ENCODE results near the gene SDHAF3. TPM values are rescaled to one million over a fixed set of nuclear protein-coding genes. Genes with fewer than 3 reads are reported as not detected.
A peak's percentile ranks its signal among the peaks of the same experiment; 100 is the strongest.

Gene SDHAF3
- polyA plus RNA-seq, 1 donor from 2014 or later, result 28.3 TPM

DNA sequence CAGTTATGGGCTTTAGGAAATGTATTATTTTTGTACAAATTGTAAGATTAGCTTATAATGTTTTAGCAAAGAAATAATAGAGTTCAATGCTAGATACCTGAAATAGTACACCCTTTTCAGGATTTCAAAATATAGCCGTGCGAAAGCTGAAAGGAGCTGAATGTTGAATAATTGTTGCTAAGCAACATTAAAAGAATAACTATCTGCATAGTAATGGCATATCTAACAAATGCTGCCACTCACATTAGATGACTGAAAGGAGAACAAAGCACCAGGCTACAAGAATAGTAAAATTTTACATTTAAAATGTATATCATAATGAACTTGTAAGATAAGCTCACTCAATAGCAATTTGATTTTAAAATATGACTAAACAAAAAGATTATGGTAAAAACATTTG, 82.5 kb downstream of the SDHAF3 start:
- H3K36me3 ChIP-seq (ENCODE audit: insufficient read depth, low read length), result no peaks in the 10 kb centered on the region
- peak overlapping the region; percentile 46 for H3K4me2 ChIP-seq (ENCODE audit: low read length)
- H3K9me2 ChIP-seq (ENCODE audit: insufficient read depth, low read length), result no peaks in the 10 kb centered on the region
- H3K27ac ChIP-seq (ENCODE audit: low read length), result peak overlapping the region; percentile 91
- no peaks in the 10 kb centered on the region for H3K27me3 ChIP-seq (ENCODE audit: insufficient read depth, low read depth, low read length)
- H3F3A ChIP-seq (ENCODE audit: insufficient read depth, low read length, poor library complexity, severe bottlenecking), result no peaks in the 10 kb centered on the region
- no peaks in the 10 kb centered on the region for H3K9me3 ChIP-seq (ENCODE audit: low read length)
- H3K9ac ChIP-seq (ENCODE audit: low read length), result peak overlapping the region; percentile 43
- peak overlapping the region; percentile 47 for H2AFZ ChIP-seq (ENCODE audit: low read depth, low read length)
- TF ChIP-seq EP300 (conservative IDR thresholded peaks at IDR 0.05; ENCODE audit: poor library complexity, severe bottlenecking) (peak; percentile 68), CTCF (IDR thresholded peaks at IDR 0.05; ENCODE audit: poor library complexity, severe bottlenecking) (no peak)
- TF ChIP-seq, protein P1, sequence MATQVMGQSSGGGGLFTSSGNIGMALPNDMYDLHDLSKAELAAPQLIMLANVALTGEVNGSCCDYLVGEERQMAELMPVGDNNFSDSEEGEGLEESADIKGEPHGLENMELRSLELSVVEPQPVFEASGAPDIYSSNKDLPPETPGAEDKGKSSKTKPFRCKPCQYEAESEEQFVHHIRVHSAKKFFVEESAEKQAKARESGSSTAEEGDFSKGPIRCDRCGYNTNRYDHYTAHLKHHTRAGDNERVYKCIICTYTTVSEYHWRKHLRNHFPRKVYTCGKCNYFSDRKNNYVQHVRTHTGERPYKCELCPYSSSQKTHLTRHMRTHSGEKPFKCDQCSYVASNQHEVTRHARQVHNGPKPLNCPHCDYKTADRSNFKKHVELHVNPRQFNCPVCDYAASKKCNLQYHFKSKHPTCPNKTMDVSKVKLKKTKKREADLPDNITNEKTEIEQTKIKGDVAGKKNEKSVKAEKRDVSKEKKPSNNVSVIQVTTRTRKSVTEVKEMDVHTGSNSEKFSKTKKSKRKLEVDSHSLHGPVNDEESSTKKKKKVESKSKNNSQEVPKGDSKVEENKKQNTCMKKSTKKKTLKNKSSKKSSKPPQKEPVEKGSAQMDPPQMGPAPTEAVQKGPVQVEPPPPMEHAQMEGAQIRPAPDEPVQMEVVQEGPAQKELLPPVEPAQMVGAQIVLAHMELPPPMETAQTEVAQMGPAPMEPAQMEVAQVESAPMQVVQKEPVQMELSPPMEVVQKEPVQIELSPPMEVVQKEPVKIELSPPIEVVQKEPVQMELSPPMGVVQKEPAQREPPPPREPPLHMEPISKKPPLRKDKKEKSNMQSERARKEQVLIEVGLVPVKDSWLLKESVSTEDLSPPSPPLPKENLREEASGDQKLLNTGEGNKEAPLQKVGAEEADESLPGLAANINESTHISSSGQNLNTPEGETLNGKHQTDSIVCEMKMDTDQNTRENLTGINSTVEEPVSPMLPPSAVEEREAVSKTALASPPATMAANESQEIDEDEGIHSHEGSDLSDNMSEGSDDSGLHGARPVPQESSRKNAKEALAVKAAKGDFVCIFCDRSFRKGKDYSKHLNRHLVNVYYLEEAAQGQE (IDR thresholded peaks at IDR 0.05; ENCODE audit: borderline replicate concordance), result peak; percentile 36
- H3K79me2 ChIP-seq (replicated peaks; ENCODE audit: insufficient read depth, low read length), result no peaks in the 10 kb centered on the region
- no peaks in the 10 kb centered on the region for H4K20me1 ChIP-seq (ENCODE audit: insufficient read depth)
- peak overlapping the region; percentile 19 for H3K4me3 ChIP-seq (ENCODE audit: low read length)

- Histone ChIP-seq H3K4me3 (ENCODE audit: low read length) (no peak overlapping the region), H3K27me3 (ENCODE audit: insufficient read depth, low read depth, low read length) (no peaks in the 10 kb centered on the region), H3F3A (ENCODE audit: insufficient read depth, low read length, poor library complexity, severe bottlenecking) (no peaks in the 10 kb centered on the region), H3K79me2 (replicated peaks; ENCODE audit: insufficient read depth, low read length) (no peaks in the 10 kb centered on the region), H3K9me2 (ENCODE audit: insufficient read depth, low read length) (no peaks in the 10 kb centered on the region), H3K9ac (ENCODE audit: low read length) (no peak overlapping the region), H2AFZ (ENCODE audit: low read depth, low read length) (no peak overlapping the region), H3K36me3 (ENCODE audit: insufficient read depth, low read length) (no peaks in the 10 kb centered on the region), H4K20me1 (ENCODE audit: insufficient read depth) (no peaks in the 10 kb centered on the region), H3K27ac (ENCODE audit: low read length) (no peak overlapping the region), H3K9me3 (ENCODE audit: low read length) (no peaks in the 10 kb centered on the region), H3K4me2 (ENCODE audit: low read length) (no peak overlapping the region)
- TF ChIP-seq CTCF (IDR thresholded peaks at IDR 0.05; ENCODE audit: poor library complexity, severe bottlenecking) (no peak), EZH2 (IDR thresholded peaks at IDR 0.05; ENCODE audit: borderline replicate concordance, insufficient read depth, low read length, poor library complexity, severe bottlenecking) (no peak), POLR2AphosphoS5 (IDR thresholded peaks at IDR 0.05) (no peak), SMC3 (conservative IDR thresholded peaks at IDR 0.05; ENCODE audit: poor library complexity) (no peak), EP300 (conservative IDR thresholded peaks at IDR 0.05; ENCODE audit: poor library complexity, severe bottlenecking) (no peak), RAD21 (conservative IDR thresholded peaks at IDR 0.05) (no peak), MXI1 (conservative IDR thresholded peaks at IDR 0.05; ENCODE audit: poor library complexity, severe bottlenecking) (no peak), TAF1 (IDR thresholded peaks at IDR 0.05; ENCODE audit: low read depth) (no peak)
- TF ChIP-seq, protein P1 (IDR thresholded peaks at IDR 0.05; ENCODE audit: borderline replicate concordance), result no peak
Measured at GRCh38 chr7:97203957-97204356, 86.5 kb downstream of the SDHAF3 start.
